AG09319 (cell line): ENCODE measurements around the gene PTPRM.

ENCODE experiments used
- DNase-seq: peaks from one replicate; pipeline ENCODE4 v3.0.0-alpha.2; 2010; ENCODE audit warnings: low read depth; ENCODE audit errors: extremely low read depth
- TF ChIP-seq, protein P1 (sequence below): IDR thresholded peaks from 2 replicates; pipeline ENCODE4 v1.5.1; 2011; ENCODE audit warnings: low read depth, mild to moderate bottlenecking, inconsistent platforms, low read length, moderate library complexity

PTPRM gene

DNA sequence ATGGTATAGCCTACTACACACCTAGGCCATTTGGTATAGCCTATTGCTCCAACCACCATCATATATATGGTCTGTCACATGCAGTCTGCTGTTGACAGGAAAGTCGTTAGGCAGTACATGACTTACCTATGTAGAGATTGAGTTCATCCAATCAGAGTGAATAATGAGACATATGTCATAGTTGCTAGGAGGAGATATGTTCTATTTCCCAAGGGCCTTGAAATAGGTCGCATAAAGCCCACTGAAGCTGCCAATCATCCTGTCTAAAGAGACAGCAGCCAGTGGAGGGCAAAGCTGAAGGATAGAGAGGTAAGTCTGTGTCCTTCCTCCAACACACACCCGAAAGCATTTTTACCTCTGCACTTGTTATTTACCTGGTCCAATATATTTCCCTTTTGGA, 263.4 kb downstream of the PTPRM start:
- DNase-seq, result no peak

DNA sequence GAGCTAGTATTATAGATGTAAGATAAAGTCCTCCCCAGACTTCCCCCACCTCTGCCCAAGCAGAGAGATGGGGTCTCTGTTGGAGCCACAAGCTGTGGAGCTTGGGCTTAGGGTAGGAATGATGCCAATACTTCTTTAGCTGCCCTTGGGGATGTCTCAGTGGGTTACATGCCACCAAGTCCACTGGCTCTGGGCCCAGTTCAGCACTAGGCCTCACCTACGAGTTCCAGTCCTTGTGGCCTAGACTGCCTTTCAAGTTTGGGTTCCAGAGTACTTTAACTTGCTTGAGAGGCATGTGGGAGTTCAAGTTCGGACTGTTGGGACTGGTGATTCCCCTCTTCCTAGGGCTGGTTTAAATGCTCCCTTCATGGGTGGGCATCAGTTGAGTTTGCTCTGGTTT, 272.4 kb downstream of the PTPRM start:
- TF ChIP-seq, protein P1, sequence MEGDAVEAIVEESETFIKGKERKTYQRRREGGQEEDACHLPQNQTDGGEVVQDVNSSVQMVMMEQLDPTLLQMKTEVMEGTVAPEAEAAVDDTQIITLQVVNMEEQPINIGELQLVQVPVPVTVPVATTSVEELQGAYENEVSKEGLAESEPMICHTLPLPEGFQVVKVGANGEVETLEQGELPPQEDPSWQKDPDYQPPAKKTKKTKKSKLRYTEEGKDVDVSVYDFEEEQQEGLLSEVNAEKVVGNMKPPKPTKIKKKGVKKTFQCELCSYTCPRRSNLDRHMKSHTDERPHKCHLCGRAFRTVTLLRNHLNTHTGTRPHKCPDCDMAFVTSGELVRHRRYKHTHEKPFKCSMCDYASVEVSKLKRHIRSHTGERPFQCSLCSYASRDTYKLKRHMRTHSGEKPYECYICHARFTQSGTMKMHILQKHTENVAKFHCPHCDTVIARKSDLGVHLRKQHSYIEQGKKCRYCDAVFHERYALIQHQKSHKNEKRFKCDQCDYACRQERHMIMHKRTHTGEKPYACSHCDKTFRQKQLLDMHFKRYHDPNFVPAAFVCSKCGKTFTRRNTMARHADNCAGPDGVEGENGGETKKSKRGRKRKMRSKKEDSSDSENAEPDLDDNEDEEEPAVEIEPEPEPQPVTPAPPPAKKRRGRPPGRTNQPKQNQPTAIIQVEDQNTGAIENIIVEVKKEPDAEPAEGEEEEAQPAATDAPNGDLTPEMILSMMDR, result no peak
- DNase-seq, result no peak

More for the DNA sequence above, 263.4 kb downstream of the PTPRM start:
- TF ChIP-seq, protein P1, result no peak

DNA sequence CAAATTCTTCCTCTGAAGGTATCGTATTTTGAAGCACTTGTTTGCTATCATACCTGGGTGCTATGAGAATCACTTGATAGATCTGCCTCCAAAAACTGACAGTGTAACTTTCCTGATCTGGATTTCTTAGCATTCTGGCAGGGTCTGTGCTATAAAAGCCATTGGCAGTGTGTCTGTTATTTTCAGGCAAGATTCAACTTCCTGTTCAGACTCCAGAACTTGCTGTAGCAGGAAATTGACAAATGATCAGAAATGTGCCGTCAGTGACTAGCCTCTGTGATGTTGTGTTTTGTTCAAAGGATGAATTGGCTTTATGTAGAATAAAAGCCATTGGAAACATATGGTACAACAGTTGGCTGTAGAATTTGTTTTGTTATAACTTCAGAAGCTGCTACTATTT, 273.3 kb downstream of the PTPRM start:
- TF ChIP-seq, protein P1, result no peak
- DNase-seq, result no peak

DNA sequence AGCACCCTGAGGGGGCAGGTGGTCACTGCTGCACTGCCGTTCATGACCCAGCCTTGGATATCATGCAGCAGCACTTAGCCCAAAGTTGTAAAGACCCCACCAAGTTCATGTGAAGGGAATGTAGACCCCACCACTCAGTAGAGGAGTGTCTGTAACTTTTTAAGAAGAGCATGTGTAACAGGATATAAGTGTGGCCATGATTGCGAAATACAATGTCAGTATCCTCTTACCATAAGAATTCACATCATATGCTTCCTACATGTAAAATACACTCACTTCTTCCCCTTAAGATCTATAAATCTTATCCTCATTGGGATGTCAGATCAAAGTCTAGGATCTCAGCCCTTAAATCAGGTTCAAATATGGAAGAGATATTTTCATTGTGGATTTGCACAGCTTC, 276.9 kb downstream of the PTPRM start:
- no peak for DNase-seq
- TF ChIP-seq, protein P1, result no peak

DNA sequence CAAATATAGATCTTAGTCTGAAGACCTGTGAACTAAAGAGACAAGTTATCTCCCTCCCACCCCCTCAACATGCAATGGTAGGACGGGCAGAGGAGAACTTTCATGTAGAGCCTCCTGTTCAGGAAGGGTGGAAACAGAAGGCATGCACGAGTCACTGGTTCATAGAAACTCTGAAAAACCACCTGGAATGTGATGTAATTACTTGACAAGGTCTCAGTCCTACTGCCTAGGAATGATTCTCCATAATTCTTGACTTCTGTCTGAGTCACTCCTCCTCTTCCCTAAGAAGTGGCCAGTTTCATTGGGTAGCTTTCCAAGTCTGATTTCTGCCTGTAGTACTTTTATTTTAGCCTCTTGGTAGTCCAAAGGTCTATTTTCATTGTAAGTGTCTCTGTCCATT, 277.3 kb downstream of the PTPRM start:
- DNase-seq, result no peak
- TF ChIP-seq, protein P1, result no peak

DNA sequence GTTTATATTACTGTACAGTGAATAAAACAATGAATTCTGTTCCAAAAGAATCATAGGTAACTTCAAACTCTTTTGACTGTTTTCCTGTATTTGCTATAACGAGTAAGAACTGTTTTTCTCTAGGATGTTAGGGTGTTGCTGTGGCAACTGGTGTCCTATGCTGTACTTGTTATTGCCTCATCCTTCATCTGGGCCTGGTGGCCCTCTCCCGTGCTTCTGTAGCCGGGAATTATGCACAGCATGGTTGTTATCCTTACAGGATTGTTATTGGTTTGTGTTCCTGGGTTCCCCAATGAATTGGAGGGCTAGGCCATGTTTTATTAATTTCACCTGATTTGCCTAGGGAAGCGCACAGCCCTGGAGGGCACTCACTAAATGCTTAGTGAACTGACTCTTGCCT, 279.2 kb downstream of the PTPRM start:
- no peak for DNase-seq
- TF ChIP-seq, protein P1, result no peak

DNA sequence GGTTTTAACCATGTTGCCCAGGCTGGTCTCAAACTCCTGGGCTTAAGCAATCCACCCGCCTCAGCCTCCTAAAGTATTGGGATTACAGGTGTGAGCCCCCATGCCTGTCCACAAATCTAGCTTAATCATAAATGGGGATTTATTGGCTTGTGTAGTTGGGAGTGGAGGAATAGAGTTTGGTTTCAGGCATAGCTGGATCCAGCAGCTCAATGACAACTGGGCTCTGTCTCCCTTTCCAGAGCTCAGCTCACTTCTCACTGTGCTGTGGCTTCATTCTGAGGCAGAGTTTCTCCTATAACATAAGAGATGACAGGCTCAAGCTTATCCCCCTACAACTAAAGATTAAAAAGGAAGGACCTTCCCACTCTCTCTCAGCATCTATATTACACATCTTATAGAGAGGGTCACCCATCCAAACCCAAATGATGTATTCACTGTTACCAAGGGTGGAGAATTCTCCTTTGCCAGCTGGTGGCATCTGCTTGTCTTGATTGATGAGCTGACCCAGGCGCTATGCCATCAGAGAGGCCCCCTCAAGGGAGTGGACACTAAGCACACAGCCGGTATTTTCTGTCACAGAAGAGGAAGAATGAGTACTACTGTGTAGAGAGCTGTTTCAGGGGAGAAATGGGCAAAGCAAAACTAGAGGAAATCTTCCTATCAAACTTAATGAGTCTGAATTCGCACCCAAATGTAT, 280.4 kb downstream of the PTPRM start:
- TF ChIP-seq, protein P1, result no peak

More for the DNA sequence above, 280.4 kb downstream of the PTPRM start:
- DNase-seq, result no peak
